GM23338 (cell line): Measurements from ENCODE around the gene SMIM5. TPM values are rescaled to one million over a fixed set of nuclear protein-coding genes. Genes with fewer than 3 reads are reported as not detected.

Source experiments
- ATAC-seq: fragments of 200-7000 bp; cut with Tn5 transposase; 3 replicates; pipeline ENCODE4 v1.9.1; 2020
- DNase-seq: peaks from one replicate; pipeline ENCODE4 v3.0.0-alpha.2; 2015; ENCODE audit warnings: low spot score
- H2AFZ ChIP-seq: fragments of 200-600 bp; sonication (generic); 2 replicates; pipeline ENCODE4 v1.8.0; 2016; ENCODE audit warnings: antibody characterized with exemption, mild to moderate bottlenecking, moderate library complexity
- H3F3A ChIP-seq: fragments of 200-600 bp; sonication (generic); replicated peaks from 2 replicates; pipeline ENCODE4 v1.8.0; 2017; ENCODE audit warnings: antibody characterized with exemption, mixed run types, low read depth
- H3K27ac ChIP-seq: fragments of 200-600 bp; sonication (generic); 2 replicates; pipeline ENCODE4 v1.6.1; 2016; ENCODE audit warnings: low read depth
- H3K27me3 ChIP-seq: fragments of 200-600 bp; sonication (generic); 2 replicates; pipeline ENCODE4 v1.8.0; 2016; ENCODE audit warnings: mild to moderate bottlenecking, mixed run types, moderate library complexity; ENCODE audit not compliant: insufficient read depth
- H3K36me3 ChIP-seq: fragments of 200-600 bp; sonication (generic); 2 replicates; pipeline ENCODE4 v1.8.0; 2016; ENCODE audit warnings: mild to moderate bottlenecking; ENCODE audit not compliant: insufficient read depth
- H3K4me1 ChIP-seq: fragments of 200-600 bp; sonication (generic); 2 replicates; pipeline ENCODE4 v1.8.0; 2016; ENCODE audit warnings: mild to moderate bottlenecking, moderate library complexity; ENCODE audit not compliant: insufficient read depth
- H3K4me2 ChIP-seq: fragments of 200-600 bp; sonication (generic); 2 replicates; pipeline ENCODE4 v1.7.1; 2017; ENCODE audit warnings: mixed run types
- H3K4me3 ChIP-seq: fragments of 200-600 bp; sonication (generic); 2 replicates; pipeline ENCODE4 v1.6.1; 2016; ENCODE audit warnings: mixed run types
- H3K79me2 ChIP-seq: fragments of 200-600 bp; sonication (generic); replicated peaks from 2 replicates; pipeline ENCODE4 v1.8.0; 2017; ENCODE audit warnings: mild to moderate bottlenecking; ENCODE audit not compliant: insufficient read depth
- H3K9me2 ChIP-seq: fragments of 200-600 bp; sonication (generic); 2 replicates; pipeline ENCODE4 v1.8.0; 2017; ENCODE audit not compliant: insufficient read depth
- H4K20me1 ChIP-seq: fragments of 200-600 bp; sonication (generic); replicated peaks from 2 replicates; pipeline ENCODE4 v1.8.0; 2017; ENCODE audit warnings: mild to moderate bottlenecking; ENCODE audit not compliant: insufficient read depth
- H3K27ac Mint-ChIP-seq: 2 replicates; pipeline ENCODE4 v1.8.0; 2020; ENCODE audit warnings: inconsistent platforms, mild to moderate bottlenecking, moderate library complexity, mixed read lengths
- H3K27me3 Mint-ChIP-seq: 3 replicates; pipeline ENCODE4 v1.8.0; 2022; ENCODE audit warnings: low read depth, mild to moderate bottlenecking, moderate library complexity, mixed read lengths, inconsistent platforms; ENCODE audit not compliant: insufficient read depth, poor library complexity
- H3K36me3 Mint-ChIP-seq: 3 replicates; pipeline ENCODE4 v1.8.0; 2021; ENCODE audit warnings: low read depth, mild to moderate bottlenecking, inconsistent platforms, moderate library complexity, mixed read lengths
- H3K4me1 Mint-ChIP-seq: 3 replicates; pipeline ENCODE4 v1.8.0; 2020; ENCODE audit warnings: mild to moderate bottlenecking, inconsistent platforms, mixed read lengths
- H3K4me3 Mint-ChIP-seq: 3 replicates; pipeline ENCODE4 v1.8.0; 2021; ENCODE audit warnings: moderate library complexity, mild to moderate bottlenecking, inconsistent platforms, mixed read lengths
- H3K9me3 Mint-ChIP-seq: 3 replicates; pipeline ENCODE4 v1.8.0; 2020; ENCODE audit warnings: moderate library complexity, mild to moderate bottlenecking, inconsistent platforms, mixed read lengths
- CREB1 ChIP-seq: fragments of 250-450 bp; sonication (Bioruptor Pico); IDR thresholded peaks from 2 replicates; pipeline ENCODE4 v1.5.0; 2020; ENCODE audit warnings: low read depth, mild to moderate bottlenecking, moderate library complexity
- EZH2 ChIP-seq: fragments of 200-600 bp; sonication (generic); IDR thresholded peaks from one replicate; pipeline ENCODE4 v1.8.0; 2017; ENCODE audit warnings: antibody characterized with exemption, mild to moderate bottlenecking, low read depth; ENCODE audit not compliant: unreplicated experiment
- EZH2phosphoT487 ChIP-seq: fragments of 200-600 bp; sonication (generic); IDR thresholded peaks from one replicate; pipeline ENCODE4 v1.8.1; 2018; ENCODE audit warnings: antibody characterized with exemption; ENCODE audit not compliant: unreplicated experiment
- JUNB ChIP-seq: IDR thresholded peaks from one replicate; pipeline ENCODE4 v1.6.1; 2016; ENCODE audit warnings: antibody characterized with exemption; ENCODE audit not compliant: unreplicated experiment
- NANOG ChIP-seq: IDR thresholded peaks from 2 replicates; pipeline ENCODE4 v1.6.1; 2016; ENCODE audit warnings: antibody characterized with exemption, borderline replicate concordance
- POLR2AphosphoS5 ChIP-seq: IDR thresholded peaks from 2 replicates; pipeline ENCODE4 v1.6.1; 2016; ENCODE audit warnings: antibody characterized with exemption, low read depth
- STAT1 ChIP-seq: IDR thresholded peaks from one replicate; pipeline ENCODE4 v1.6.1; 2016; ENCODE audit warnings: antibody characterized with exemption; ENCODE audit not compliant: unreplicated experiment
- ZNF114 ChIP-seq: fragments of 250-450 bp; sonication (Bioruptor Pico); IDR thresholded peaks from 2 replicates; pipeline ENCODE4 v1.5.0; 2020; ENCODE audit warnings: mild to moderate bottlenecking, moderate library complexity
- ZNF331 ChIP-seq: fragments of 250-450 bp; sonication (Bioruptor Pico); IDR thresholded peaks from 2 replicates; pipeline ENCODE4 v1.5.0; 2020; ENCODE audit warnings: low read depth, mild to moderate bottlenecking, moderate library complexity
- polyA plus RNA-seq: library from polyadenylated mRNA; unstranded; fragments of >200 nt; fragmentation: Nextera tagmentation; extraction: Ambion mirVana; gene quantifications from 2 replicates; pipeline ENCODE4 v1.2.1, GENCODE V29; 2016
- total RNA-seq: library from RNA; depleted of rRNA; stranded (reverse); fragments of >200 nt; shearing (Covaris generic); gene quantifications from 2 replicates; pipeline ENCODE4 v1.2.3, GENCODE V29; 2014
- TF ChIP-seq, protein P1 (sequence below): IDR thresholded peaks from 2 replicates; pipeline ENCODE4 v1.6.1; 2016; ENCODE audit warnings: antibody characterized with exemption
- TF ChIP-seq, protein P2 (sequence below): IDR thresholded peaks from one replicate; pipeline ENCODE4 v1.6.1; 2018; ENCODE audit warnings: antibody characterized with exemption; ENCODE audit not compliant: unreplicated experiment
- TF ChIP-seq, protein P3 (sequence below): fragments of 250-450 bp; sonication (Bioruptor Pico); IDR thresholded peaks from 2 replicates; pipeline ENCODE4 v1.5.0; 2020; ENCODE audit warnings: mild to moderate bottlenecking, moderate library complexity
- TF ChIP-seq, protein P4 (sequence below), 2 experiments: fragments of 200-600 bp in 1 of 2; sonication (generic) in 1 of 2; conservative IDR thresholded peaks; 2 replicates each; pipeline versions ENCODE4 v1.5.1 to v1.6.1; 2016 to 2017; ENCODE audit warnings: antibody characterized with exemption in 2 of 2, low read depth in 2 of 2, mild to moderate bottlenecking in 2 of 2, moderate library complexity in 1 of 2

The SMIM5 gene
- total and polyA plus RNA-seq, 2 experiments from 2014 or later: 0.16 TPM; not detected in 1

DNA sequence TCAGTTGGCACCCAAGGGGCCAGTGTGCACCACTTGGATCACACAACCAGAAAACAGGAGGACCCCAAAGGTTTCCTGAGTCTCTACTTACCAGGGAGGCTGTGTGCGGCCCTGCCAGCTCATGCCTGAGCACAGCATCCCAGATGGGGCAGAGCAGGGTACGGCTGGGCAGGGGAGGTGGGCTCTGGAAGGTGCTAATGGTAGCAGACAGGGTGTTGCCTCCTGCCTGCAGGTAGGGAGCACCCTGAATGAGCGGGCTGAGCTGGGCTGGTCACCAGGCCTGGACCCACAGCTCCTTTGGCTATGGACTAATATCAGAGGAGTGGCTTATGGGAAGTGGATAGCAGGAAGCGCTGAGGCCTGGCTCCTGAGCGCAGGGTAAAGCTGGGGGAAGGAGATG lies 19.1 kb downstream of the SMIM5 start:
- Histone ChIP-seq H3K79me2 (no peaks in the 10 kb centered on the region), H3K27me3 (no peaks in the 10 kb centered on the region), H3K27ac (no peak overlapping the region), H3K9me2 (no peaks in the 10 kb centered on the region), H4K20me1 (no peaks in the 10 kb centered on the region), H3K4me1 (no peaks in the 10 kb centered on the region; the same call in 1 of the 2 replicates), H3K4me3 (no peak overlapping the region), H3F3A (0 out of 2 replicates have a peak, but pooled peaks cover 3% of the 10 kb centered on the region), H3K4me2 (no peak overlapping the region), H2AFZ (no peak overlapping the region), H3K36me3 (no peaks in the 10 kb centered on the region; the same call in 1 of the 2 replicates)
- TF ChIP-seq CREB1 (CRISPR knock-in tag) (no peak), ZNF331 (no peak), STAT1 (no peak), POLR2AphosphoS5 (no peak), NANOG (no peak), EZH2 (no peak), JUNB (no peak), EZH2phosphoT487 (no peak), ZNF114 (CRISPR knock-in tag) (no peak)
- TF ChIP-seq, protein P1, sequence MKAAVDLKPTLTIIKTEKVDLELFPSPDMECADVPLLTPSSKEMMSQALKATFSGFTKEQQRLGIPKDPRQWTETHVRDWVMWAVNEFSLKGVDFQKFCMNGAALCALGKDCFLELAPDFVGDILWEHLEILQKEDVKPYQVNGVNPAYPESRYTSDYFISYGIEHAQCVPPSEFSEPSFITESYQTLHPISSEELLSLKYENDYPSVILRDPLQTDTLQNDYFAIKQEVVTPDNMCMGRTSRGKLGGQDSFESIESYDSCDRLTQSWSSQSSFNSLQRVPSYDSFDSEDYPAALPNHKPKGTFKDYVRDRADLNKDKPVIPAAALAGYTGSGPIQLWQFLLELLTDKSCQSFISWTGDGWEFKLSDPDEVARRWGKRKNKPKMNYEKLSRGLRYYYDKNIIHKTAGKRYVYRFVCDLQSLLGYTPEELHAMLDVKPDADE: no peak
- TF ChIP-seq, protein P2, sequence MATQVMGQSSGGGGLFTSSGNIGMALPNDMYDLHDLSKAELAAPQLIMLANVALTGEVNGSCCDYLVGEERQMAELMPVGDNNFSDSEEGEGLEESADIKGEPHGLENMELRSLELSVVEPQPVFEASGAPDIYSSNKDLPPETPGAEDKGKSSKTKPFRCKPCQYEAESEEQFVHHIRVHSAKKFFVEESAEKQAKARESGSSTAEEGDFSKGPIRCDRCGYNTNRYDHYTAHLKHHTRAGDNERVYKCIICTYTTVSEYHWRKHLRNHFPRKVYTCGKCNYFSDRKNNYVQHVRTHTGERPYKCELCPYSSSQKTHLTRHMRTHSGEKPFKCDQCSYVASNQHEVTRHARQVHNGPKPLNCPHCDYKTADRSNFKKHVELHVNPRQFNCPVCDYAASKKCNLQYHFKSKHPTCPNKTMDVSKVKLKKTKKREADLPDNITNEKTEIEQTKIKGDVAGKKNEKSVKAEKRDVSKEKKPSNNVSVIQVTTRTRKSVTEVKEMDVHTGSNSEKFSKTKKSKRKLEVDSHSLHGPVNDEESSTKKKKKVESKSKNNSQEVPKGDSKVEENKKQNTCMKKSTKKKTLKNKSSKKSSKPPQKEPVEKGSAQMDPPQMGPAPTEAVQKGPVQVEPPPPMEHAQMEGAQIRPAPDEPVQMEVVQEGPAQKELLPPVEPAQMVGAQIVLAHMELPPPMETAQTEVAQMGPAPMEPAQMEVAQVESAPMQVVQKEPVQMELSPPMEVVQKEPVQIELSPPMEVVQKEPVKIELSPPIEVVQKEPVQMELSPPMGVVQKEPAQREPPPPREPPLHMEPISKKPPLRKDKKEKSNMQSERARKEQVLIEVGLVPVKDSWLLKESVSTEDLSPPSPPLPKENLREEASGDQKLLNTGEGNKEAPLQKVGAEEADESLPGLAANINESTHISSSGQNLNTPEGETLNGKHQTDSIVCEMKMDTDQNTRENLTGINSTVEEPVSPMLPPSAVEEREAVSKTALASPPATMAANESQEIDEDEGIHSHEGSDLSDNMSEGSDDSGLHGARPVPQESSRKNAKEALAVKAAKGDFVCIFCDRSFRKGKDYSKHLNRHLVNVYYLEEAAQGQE: no peak
- TF ChIP-seq, protein P3, sequence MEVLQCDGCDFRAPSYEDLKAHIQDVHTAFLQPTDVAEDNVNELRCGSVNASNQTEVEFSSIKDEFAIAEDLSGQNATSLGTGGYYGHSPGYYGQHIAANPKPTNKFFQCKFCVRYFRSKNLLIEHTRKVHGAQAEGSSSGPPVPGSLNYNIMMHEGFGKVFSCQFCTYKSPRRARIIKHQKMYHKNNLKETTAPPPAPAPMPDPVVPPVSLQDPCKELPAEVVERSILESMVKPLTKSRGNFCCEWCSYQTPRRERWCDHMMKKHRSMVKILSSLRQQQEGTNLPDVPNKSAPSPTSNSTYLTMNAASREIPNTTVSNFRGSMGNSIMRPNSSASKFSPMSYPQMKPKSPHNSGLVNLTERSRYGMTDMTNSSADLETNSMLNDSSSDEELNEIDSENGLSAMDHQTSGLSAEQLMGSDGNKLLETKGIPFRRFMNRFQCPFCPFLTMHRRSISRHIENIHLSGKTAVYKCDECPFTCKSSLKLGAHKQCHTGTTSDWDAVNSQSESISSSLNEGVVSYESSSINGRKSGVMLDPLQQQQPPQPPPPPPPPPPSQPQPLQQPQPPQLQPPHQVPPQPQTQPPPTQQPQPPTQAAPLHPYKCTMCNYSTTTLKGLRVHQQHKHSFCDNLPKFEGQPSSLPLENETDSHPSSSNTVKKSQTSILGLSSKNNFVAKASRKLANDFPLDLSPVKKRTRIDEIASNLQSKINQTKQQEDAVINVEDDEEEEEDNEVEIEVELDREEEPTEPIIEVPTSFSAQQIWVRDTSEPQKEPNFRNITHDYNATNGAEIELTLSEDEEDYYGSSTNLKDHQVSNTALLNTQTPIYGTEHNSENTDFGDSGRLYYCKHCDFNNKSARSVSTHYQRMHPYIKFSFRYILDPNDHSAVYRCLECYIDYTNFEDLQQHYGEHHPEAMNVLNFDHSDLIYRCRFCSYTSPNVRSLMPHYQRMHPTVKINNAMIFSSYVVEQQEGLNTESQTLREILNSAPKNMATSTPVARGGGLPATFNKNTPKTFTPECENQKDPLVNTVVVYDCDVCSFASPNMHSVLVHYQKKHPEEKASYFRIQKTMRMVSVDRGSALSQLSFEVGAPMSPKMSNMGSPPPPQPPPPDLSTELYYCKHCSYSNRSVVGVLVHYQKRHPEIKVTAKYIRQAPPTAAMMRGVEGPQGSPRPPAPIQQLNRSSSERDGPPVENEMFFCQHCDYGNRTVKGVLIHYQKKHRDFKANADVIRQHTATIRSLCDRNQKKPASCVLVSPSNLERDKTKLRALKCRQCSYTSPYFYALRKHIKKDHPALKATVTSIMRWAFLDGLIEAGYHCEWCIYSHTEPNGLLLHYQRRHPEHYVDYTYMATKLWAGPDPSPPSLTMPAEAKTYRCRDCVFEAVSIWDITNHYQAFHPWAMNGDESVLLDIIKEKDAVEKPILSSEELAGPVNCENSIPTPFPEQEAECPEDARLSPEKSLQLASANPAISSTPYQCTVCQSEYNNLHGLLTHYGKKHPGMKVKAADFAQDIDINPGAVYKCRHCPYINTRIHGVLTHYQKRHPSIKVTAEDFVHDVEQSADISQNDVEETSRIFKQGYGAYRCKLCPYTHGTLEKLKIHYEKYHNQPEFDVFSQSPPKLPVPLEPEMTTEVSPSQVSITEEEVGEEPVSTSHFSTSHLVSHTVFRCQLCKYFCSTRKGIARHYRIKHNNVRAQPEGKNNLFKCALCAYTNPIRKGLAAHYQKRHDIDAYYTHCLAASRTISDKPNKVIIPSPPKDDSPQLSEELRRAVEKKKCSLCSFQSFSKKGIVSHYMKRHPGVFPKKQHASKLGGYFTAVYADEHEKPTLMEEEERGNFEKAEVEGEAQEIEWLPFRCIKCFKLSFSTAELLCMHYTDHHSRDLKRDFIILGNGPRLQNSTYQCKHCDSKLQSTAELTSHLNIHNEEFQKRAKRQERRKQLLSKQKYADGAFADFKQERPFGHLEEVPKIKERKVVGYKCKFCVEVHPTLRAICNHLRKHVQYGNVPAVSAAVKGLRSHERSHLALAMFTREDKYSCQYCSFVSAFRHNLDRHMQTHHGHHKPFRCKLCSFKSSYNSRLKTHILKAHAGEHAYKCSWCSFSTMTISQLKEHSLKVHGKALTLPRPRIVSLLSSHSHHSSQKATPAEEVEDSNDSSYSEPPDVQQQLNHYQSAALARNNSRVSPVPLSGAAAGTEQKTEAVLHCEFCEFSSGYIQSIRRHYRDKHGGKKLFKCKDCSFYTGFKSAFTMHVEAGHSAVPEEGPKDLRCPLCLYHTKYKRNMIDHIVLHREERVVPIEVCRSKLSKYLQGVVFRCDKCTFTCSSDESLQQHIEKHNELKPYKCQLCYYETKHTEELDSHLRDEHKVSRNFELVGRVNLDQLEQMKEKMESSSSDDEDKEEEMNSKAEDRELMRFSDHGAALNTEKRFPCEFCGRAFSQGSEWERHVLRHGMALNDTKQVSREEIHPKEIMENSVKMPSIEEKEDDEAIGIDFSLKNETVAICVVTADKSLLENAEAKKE (CRISPR knock-in tag): no peak
- TF ChIP-seq, protein P4, sequence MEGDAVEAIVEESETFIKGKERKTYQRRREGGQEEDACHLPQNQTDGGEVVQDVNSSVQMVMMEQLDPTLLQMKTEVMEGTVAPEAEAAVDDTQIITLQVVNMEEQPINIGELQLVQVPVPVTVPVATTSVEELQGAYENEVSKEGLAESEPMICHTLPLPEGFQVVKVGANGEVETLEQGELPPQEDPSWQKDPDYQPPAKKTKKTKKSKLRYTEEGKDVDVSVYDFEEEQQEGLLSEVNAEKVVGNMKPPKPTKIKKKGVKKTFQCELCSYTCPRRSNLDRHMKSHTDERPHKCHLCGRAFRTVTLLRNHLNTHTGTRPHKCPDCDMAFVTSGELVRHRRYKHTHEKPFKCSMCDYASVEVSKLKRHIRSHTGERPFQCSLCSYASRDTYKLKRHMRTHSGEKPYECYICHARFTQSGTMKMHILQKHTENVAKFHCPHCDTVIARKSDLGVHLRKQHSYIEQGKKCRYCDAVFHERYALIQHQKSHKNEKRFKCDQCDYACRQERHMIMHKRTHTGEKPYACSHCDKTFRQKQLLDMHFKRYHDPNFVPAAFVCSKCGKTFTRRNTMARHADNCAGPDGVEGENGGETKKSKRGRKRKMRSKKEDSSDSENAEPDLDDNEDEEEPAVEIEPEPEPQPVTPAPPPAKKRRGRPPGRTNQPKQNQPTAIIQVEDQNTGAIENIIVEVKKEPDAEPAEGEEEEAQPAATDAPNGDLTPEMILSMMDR (conservative IDR thresholded peaks at IDR 0.05; ENCODE audit: low read depth in 2 of 2): no peak
- peaks cover 47% of the 10 kb centered on the region for H3K36me3 Mint-ChIP-seq
- H3K27me3 Mint-ChIP-seq: no peaks in the 10 kb centered on the region
- H3K9me3 Mint-ChIP-seq: no peaks in the 10 kb centered on the region
- H3K27ac Mint-ChIP-seq: no peak overlapping the region
- ATAC-seq: no peak
- H3K4me1 Mint-ChIP-seq: no peaks in the 10 kb centered on the region; the same call in 2 of the 3 replicates
- no peak for DNase-seq
- H3K4me3 Mint-ChIP-seq: no peak overlapping the region
